H1 (cell line): ENCODE data around the gene MED19. TPM values are rescaled to one million over a fixed set of nuclear protein-coding genes. Genes with fewer than 3 reads are reported as not detected.

ENCODE experiments used
- JUND ChIP-seq: IDR thresholded peaks from 2 replicates; pipeline ENCODE4 v1.6.1; 2011; ENCODE audit warnings: mild to moderate bottlenecking, improper control_type of control experiment, low read length
- polyA plus RNA-seq, 7 experiments: library from polyadenylated mRNA; depleted of rRNA in 3 of 7; stranded (reverse) in 5 of 7; unstranded in 2 of 7; fragments of >200 nt in 5 of 7; fragments of 200-250 nt in 2 of 7; gene quantifications; 1 replicate in 5 of 7; 2 replicates in 1 of 7; 4 replicates in 1 of 7; pipeline versions ENCODE4 v1.2.1 to v1.2.3, GENCODE V29; 2011 to 2013; ENCODE audit warnings: missing spikeins in 2 of 7, mixed read lengths in 2 of 7
- total RNA-seq: library from RNA; stranded (reverse); fragmentation: NEBNext Ultra II Directional; extraction: Animal tissue kit (Norgen Biotek cat#: 25700); gene quantifications from 2 replicates; pipeline ENCODE4 v1.2.1, GENCODE V29; 2021
- TF ChIP-seq, protein P1 (sequence below): IDR thresholded peaks from 2 replicates; pipeline ENCODE4 v1.6.1; 2012; ENCODE audit warnings: inconsistent platforms

The MED19 gene
- total and polyA plus RNA-seq, 2 of the 8 experiments (the other 6 are each of a cell fraction or from before 2014, with no cell fraction given), result 19.4 to 35.4 TPM

DNA sequence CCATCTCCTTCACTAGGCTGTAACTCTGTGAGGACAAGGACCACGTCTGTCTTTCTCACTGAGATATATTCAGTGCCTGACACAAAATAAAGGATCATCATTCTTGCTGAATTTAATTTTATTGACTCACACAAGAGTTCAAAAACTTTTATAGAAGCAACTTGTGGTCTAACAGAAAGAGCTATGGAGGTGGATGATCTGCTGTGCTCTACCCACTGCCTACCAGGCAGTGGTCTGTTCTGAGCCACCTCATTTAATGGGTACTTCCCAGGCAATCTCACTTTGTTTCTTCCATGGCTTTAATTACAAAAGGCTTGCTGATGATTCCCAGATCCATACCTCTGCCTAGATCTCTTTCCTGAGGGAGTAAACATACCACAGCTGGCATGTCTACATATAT lies 34.9 kb upstream of the MED19 start (continued):
- TF ChIP-seq, protein P1, sequence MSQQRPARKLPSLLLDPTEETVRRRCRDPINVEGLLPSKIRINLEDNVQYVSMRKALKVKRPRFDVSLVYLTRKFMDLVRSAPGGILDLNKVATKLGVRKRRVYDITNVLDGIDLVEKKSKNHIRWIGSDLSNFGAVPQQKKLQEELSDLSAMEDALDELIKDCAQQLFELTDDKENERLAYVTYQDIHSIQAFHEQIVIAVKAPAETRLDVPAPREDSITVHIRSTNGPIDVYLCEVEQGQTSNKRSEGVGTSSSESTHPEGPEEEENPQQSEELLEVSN, result no peak
- TF ChIP-seq JUND, result no peak
- TF ChIP-seq, all 59 proteins: peak for 0
